Measurements from ENCODE around the gene PML.

GRCh38 chr15:74038707-74039655, 44.5 kb downstream of the PML start:
- TF ChIP-seq CTCF (IDR thresholded peaks at IDR 0.05; ENCODE audit: low read length) (no peak), EZH2 (optimal IDR thresholded peaks at IDR 0.05; ENCODE audit: low read depth, low read length) (no peak)
